NCI-H510A treated with DMSO at 0.1 percent for 48 hours (cell line): ENCODE measurements around the gene TAL1.
"Not testable (repeated sequence)": the region's sequence is repeated elsewhere in the genome, so short reads cannot be mapped to it uniquely, and the experiment has no call there.

Source experiments
- DNase-seq: peaks from one replicate; lab custom pipeline; 2025; lab: John Stamatoyannopoulos, UW

The TAL1 gene

GRCh38 chr1:47232187-47232874 lies at the start of gene TAL1:
Gene TAL1 (minus strand): TSS chr1:47232225. CDS start chr1:47225888, 6,337 bp downstream.
- DNase-seq, result no peak

GRCh38 chr1:47280142-47280541 lies 48.1 kb upstream of the TAL1 start:
- no peak for DNase-seq

- no peak for DNase-seq
Measured at GRCh38 chr1:47276850-47277249, 44.8 kb upstream of the TAL1 start.

GRCh38 chr1:47275811-47276210 lies 43.8 kb upstream of the TAL1 start:
- not testable (repeated sequence) for DNase-seq

GRCh38 chr1:47265529-47265928 lies 33.5 kb upstream of the TAL1 start:
- DNase-seq, result not testable (repeated sequence)

- peak; percentile 9 for DNase-seq
Measured at GRCh38 chr1:47262787-47263413, 30.9 kb upstream of the TAL1 start.

- DNase-seq, result no peak
Measured at GRCh38 chr1:47257224-47257623, 25.2 kb upstream of the TAL1 start.

- no peak for DNase-seq
Measured at GRCh38 chr1:47252795-47253194, 20.8 kb upstream of the TAL1 start.

GRCh38 chr1:47252369-47252768 lies 20.3 kb upstream of the TAL1 start:
- DNase-seq, result no peak

GRCh38 chr1:47249755-47250154 lies 17.7 kb upstream of the TAL1 start:
- DNase-seq, result no peak

- DNase-seq, result no peak
Measured at GRCh38 chr1:47244339-47244862, 12.4 kb upstream of the TAL1 start.

- DNase-seq, result no peak
Measured at GRCh38 chr1:47243910-47244309, 11.9 kb upstream of the TAL1 start.

GRCh38 chr1:47241114-47242113 lies 9.4 kb upstream of the TAL1 start:
- DNase-seq, result no peak

- no peak for DNase-seq
Measured at GRCh38 chr1:47238935-47239592, 7.0 kb upstream of the TAL1 start.

- DNase-seq, result no peak
Measured at GRCh38 chr1:47235806-47236205, 3.8 kb upstream of the TAL1 start.

- DNase-seq, result no peak
Measured at GRCh38 chr1:47235241-47235681, 3.2 kb upstream of the TAL1 start.

- DNase-seq, result no peak
Measured at GRCh38 chr1:47233186-47233585, 1.2 kb upstream of the TAL1 start.

GRCh38 chr1:47231301-47232186 lies 481 bp downstream of the TAL1 start:
- DNase-seq, result peak; percentile 34

- no peak for DNase-seq
Measured at GRCh38 chr1:47230692-47231300, 1.2 kb downstream of the TAL1 start.
